Breast epithelium (tissue), 4 donors: ENCODE measurements around the gene ANXA4. TPM values are rescaled to one million over a fixed set of nuclear protein-coding genes. Genes with fewer than 3 reads are reported as not detected.
A peak's percentile ranks its signal among the peaks of the same experiment; 100 is the strongest.
"Not testable (repeated sequence)": the region's sequence is repeated elsewhere in the genome, so short reads cannot be mapped to it uniquely, and the experiment has no call there.

ENCODE experiments used
- DNase-seq, 2 donors: peaks; one replicate each; pipeline ENCODE4 v3.0.0-alpha.2; 2019; ENCODE audit warnings: low spot score in 2 of 2
- H3K27ac ChIP-seq, 2 donors: fragments of 200-600 bp; sonication (generic) in 1 of 2; one replicate each; pipeline ENCODE4 v1.5.1; 2016 to 2019; ENCODE audit warnings: mild to moderate bottlenecking in 1 of 2
- H3K27me3 ChIP-seq, 2 donors: fragments of 200-600 bp; sonication (generic) in 1 of 2; one replicate each; pipeline versions ENCODE4 v1.5.1 to v1.6.0; 2017 to 2019; ENCODE audit warnings: control low read depth in 1 of 2, mild to moderate bottlenecking in 1 of 2
- H3K36me3 ChIP-seq: fragments of 200-600 bp; one replicate; pipeline ENCODE4 v1.5.1; 2019
- H3K4me1 ChIP-seq, 2 donors: fragments of 200-600 bp; sonication (generic); one replicate each; pipeline ENCODE4 v1.5.1; 2016 to 2019; ENCODE audit warnings: control low read depth in 1 of 2
- H3K4me3 ChIP-seq, 3 donors: fragments of 200-600 bp; sonication (generic); 1 replicate in 2 of 3; 2 replicates in 1 of 3; pipeline ENCODE4 v1.5.1; 2016 to 2019; ENCODE audit warnings: mild to moderate bottlenecking in 3 of 3, moderate library complexity in 2 of 3
- H3K9me3 ChIP-seq, 2 donors: fragments of 200-600 bp; sonication (generic) in 1 of 2; one replicate each; pipeline ENCODE4 v1.5.1; 2016 to 2019; ENCODE audit warnings: control low read depth in 1 of 2
- POLR2A ChIP-seq: fragments of 450-650 bp; IDR thresholded peaks from one replicate; pipeline ENCODE4 v1.6.1; 2016; ENCODE audit warnings: antibody characterized with exemption, mild to moderate bottlenecking, moderate library complexity
- POLR2AphosphoS5 ChIP-seq, 3 donors: sonication (generic); formaldehyde crosslinking; IDR thresholded peaks; one replicate each; pipeline ENCODE4 v1.6.1; 2017; ENCODE audit warnings: antibody characterized with exemption in 3 of 3
- intact Hi-C: fragments of 100-400 bp; cut with DNase I; formaldehyde crosslinking; loops from one replicate; pipeline ENCODE4 v1.15.1; 2023; ENCODE audit warnings: low total_unique reads
- total RNA-seq, 3 donors: library from RNA; depleted of rRNA; stranded (reverse); fragments of >200 nt; gene quantifications; one replicate each; pipeline ENCODE4 v1.1.0, GENCODE V29; 2016
- TF ChIP-seq, protein P1 (sequence below), 3 donors: fragments of 450-650 bp; IDR thresholded peaks; one replicate each; pipeline ENCODE4 v1.5.1; 2016 to 2017; ENCODE audit warnings: antibody characterized with exemption in 3 of 3, mild to moderate bottlenecking in 3 of 3, moderate library complexity in 3 of 3

Gene ANXA4
- total RNA-seq, 3 donors from 2014 or later = 61.6 to 77.1 (median 65.6) TPM

DNA sequence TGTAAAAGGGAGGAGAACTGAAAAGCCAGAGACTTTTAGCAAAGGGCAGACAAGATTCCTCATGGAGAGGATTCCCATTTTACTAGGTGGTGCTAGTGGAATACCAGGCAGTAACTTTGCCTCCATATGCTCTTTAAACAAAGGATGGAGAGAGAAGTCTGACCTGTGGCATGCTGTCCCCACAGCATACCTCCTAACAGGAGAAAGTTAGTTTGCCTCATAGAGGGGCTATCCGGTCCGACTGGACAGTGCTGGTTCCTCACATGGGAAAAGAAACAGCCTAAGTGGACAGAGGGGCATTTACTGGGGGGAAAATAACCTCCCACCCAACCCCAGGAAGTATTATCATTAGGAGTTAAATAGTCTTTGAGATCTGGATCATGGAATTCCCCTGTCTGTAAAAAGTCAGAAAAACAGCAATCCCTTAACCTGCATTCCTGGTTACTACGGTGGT lies 55.9 kb downstream of the ANXA4 start:
- intact Hi-C loops = no loop called here
- Histone ChIP-seq H3K9me3 (no peaks in the 10 kb centered on the region), H3K4me1 (peaks cover 0 to 4% of the 10 kb centered on the region in 2 donors), H3K27ac (peak overlapping the region; percentile 70 to 76), H3K27me3 (no peaks in the 10 kb centered on the region), H3K4me3 (peak overlapping the region in 2 of 3 donors; percentile 36 to 59), H3K36me3 (no peaks in the 10 kb centered on the region)
- no peak for DNase-seq
- TF ChIP-seq, protein P1, sequence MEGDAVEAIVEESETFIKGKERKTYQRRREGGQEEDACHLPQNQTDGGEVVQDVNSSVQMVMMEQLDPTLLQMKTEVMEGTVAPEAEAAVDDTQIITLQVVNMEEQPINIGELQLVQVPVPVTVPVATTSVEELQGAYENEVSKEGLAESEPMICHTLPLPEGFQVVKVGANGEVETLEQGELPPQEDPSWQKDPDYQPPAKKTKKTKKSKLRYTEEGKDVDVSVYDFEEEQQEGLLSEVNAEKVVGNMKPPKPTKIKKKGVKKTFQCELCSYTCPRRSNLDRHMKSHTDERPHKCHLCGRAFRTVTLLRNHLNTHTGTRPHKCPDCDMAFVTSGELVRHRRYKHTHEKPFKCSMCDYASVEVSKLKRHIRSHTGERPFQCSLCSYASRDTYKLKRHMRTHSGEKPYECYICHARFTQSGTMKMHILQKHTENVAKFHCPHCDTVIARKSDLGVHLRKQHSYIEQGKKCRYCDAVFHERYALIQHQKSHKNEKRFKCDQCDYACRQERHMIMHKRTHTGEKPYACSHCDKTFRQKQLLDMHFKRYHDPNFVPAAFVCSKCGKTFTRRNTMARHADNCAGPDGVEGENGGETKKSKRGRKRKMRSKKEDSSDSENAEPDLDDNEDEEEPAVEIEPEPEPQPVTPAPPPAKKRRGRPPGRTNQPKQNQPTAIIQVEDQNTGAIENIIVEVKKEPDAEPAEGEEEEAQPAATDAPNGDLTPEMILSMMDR (IDR thresholded peaks at IDR 0.05) = no peak
- TF ChIP-seq POLR2A (no peak), POLR2AphosphoS5 (IDR thresholded peaks at IDR 0.05) (no peak)

DNA sequence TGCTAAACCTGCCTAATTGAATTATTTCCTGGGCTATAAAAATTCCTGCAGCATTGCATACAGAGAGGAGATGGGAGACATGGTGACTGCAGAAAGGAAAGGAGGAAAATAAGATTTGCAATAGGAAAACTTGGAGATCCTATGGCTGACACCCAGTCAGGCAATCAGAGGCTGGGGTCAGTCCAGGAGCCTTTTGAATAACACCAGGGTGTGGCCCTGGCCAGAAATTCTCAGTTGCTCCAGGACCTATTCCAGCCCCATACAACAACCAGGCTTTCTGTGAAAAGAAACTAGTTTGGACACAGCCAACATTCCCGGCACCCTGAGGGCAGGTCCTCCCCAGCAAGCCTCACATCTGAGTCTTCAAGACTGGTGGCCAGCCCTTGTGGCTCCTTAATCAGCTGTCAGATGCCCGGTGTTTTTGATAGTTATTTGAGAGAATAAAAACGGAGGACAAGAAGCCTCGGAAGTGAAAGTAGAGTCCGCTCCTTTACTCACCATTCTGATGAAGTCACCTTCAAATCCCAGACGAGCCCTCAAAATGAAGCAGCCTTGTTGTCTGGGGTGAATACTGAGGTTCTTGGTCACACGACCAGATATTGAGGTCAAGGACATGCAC lies 56.5 kb downstream of the ANXA4 start:
- Histone ChIP-seq H3K9me3 (no peaks in the 10 kb centered on the region), H3K4me3 (peak overlapping the region; percentile 31 to 59 (median 36)), H3K4me1 (peaks cover 0 to 4% of the 10 kb centered on the region in 2 donors), H3K27ac (peak overlapping the region; percentile 70 to 76), H3K36me3 (no peaks in the 10 kb centered on the region), H3K27me3 (no peaks in the 10 kb centered on the region)
- peak in 1 of 2 donors; percentile 20 for DNase-seq
- TF ChIP-seq, protein P1 (IDR thresholded peaks at IDR 0.05) = no peak
- TF ChIP-seq POLR2A (no peak), POLR2AphosphoS5 (IDR thresholded peaks at IDR 0.05) (no peak)
- intact Hi-C loops = no loop called here

DNA sequence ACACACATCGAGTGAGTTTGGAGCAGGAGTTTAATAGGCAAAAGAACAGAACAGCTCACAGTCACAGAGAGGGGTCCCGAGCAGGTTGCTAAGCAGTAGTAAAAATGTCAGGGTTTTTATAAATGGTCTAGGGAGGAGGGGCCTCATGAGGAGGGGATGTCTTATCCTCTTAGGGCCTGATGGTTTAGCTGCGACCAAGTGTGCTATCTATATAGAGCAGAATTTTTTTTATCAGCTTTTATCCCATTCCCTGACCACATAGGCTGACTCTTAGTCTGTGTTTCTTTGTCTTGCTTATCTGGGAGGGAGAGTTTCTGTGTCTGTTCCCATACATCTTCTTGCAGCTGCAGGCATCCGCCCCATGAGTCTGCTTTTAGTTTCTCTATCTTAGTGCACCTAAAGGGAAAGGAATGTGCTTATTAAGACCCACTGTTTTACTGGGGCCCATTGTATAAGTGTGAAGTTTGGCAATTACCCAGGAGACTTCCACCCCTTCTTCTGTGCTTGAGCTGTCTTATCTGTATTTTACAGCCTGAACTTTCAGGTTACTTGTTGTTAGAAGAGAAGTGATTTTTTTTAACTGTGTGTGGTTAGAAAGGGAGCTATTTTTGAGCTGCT lies 57.1 kb downstream of the ANXA4 start:
- Histone ChIP-seq H3K27me3 (no peaks in the 10 kb centered on the region), H3K4me1 (peaks cover 0 to 4% of the 10 kb centered on the region in 2 donors), H3K27ac (peak overlapping the region; percentile 70 to 76), H3K9me3 (no peaks in the 10 kb centered on the region), H3K4me3 (peak overlapping the region; percentile 31 to 59 (median 36)), H3K36me3 (no peaks in the 10 kb centered on the region)
- intact Hi-C loops = no loop called here
- TF ChIP-seq POLR2A (no peak), POLR2AphosphoS5 (IDR thresholded peaks at IDR 0.05) (no peak)
- TF ChIP-seq, protein P1 (IDR thresholded peaks at IDR 0.05) = no peak
- DNase-seq = no peak

DNA sequence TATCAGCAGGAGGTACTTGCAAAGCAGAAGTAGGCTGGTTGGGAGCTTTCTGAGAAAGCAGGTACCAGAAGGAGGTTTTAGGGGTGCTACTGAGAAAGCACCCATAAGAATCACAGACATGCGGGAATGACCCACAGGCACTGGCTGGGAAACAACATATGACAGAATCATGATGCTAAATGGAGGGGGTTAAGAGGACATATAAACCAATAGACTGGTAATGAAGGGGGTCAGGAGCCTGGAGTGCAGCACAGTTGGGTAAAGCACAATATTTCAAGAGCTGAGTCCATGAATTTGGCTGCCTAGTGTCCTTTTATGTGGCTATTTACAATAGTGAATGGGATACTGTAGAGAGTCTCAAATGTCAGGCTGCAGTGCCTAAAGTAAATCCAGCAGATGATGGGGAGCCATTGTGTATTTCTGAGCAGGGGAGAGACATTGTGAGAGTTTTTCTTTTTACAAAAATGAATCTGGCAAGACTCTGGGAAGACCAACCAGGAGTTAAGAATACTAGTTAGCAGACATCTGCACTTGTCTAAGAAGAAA lies 59.9 kb downstream of the ANXA4 start:
- H3K27me3 ChIP-seq = no peaks in the 10 kb centered on the region
- no peak for DNase-seq
- peaks cover 0 to 4% of the 10 kb centered on the region in 2 donors for H3K4me1 ChIP-seq
- no peaks in the 10 kb centered on the region for H3K9me3 ChIP-seq
- TF ChIP-seq POLR2AphosphoS5 (IDR thresholded peaks at IDR 0.05) = no peak
- TF ChIP-seq, protein P1 (IDR thresholded peaks at IDR 0.05) = no peak
- no peak for TF ChIP-seq POLR2A
- no peaks in the 10 kb centered on the region for H3K36me3 ChIP-seq
- intact Hi-C loops = no loop called here
- no peak overlapping the region for H3K27ac ChIP-seq
- H3K4me3 ChIP-seq = no peak overlapping the region

DNA sequence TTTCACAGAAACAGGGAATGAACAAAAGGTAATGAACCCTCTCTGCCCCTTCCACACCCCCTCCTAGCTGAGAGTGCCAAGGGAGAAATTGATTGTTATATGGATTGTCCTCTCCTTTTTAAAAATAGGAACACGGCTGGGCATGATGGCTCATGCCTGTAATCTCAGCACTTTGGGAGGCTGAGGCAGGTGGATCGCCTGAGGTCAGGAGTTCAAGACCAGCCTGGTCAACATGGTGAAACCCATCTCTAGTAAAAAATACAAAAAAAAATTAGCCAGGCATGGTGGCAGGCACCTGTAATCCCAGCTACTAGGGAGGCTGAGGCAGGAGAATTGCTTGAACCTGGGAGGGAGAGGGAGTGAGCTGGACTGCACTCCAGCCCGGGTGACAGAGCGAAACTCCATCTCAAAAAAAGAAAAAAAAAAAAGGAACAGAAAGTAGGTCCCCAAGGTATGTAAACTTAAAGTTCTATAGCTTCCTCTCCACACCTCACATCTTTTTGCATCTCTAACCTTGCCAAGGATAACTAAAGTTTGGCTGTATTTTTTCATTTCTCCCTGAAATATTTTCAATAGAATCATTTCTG lies 60.9 kb downstream of the ANXA4 start:
- H3K27me3 ChIP-seq, H3K9me3 ChIP-seq, H3K27ac ChIP-seq, intact Hi-C loops, DNase-seq, H3K4me3 ChIP-seq, H3K36me3 ChIP-seq, H3K4me1 ChIP-seq: not testable (repeated sequence)
